Stimulated activated CD8-positive, alpha-beta memory T cell treated with anti-CD3 and anti-CD28 coated beads, Interleukin-7, amount 100 ng/mL, for 1 hour (primary cell): ENCODE results near the gene MAGI1.

Source experiments
- DNase-seq, 2 donors: peaks; one replicate each; pipeline ENCODE4 v3.0.0-alpha.2; 2020; ENCODE audit warnings: low read depth in 2 of 2

The MAGI1 gene

DNA sequence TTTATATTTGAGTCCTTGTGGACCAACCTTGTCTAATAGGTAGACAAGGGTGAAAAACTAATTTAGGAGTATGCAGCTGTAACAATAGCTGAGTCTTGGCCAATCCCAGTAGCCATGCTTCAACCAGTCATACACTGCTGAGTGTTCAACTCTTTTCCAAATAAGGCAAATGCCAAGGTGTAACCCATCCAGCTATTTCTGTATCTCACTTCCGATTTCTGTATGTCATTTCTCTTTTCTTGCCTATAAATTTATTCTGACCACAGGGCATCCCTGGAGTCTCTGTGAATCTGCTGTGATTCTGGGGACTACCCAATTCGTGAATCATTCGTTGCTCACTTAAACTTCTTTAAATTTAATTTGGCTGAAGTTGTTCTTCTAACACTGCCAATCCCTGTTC, 93.2 kb downstream of the MAGI1 start:
- no peak for DNase-seq

- DNase-seq, result no peak
These were observed 94.5 kb downstream of the MAGI1 start for GRCh38 chr3:65944252-65944651.

GRCh38 chr3:65939801-65940246, 98.9 kb downstream of the MAGI1 start:
- no peak for DNase-seq

DNA sequence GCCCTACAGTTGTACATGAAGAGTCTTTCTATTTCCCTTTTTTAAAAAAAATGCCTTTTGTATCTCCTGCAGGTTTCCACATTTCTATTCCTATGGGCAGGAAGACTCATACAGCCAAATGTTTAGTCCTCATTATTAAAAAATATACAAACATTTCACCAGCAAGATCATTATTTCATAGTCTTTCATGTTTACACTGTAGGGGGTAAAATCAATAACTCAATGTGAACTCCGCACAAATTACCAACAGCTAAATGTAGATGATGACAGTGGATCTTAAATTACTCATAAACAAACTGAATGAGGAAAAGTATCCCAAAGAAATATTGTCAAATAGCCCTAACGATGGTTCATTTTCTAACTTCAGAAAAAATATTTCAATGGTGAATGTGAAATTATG, 99.5 kb downstream of the MAGI1 start:
- DNase-seq, result no peak

DNA sequence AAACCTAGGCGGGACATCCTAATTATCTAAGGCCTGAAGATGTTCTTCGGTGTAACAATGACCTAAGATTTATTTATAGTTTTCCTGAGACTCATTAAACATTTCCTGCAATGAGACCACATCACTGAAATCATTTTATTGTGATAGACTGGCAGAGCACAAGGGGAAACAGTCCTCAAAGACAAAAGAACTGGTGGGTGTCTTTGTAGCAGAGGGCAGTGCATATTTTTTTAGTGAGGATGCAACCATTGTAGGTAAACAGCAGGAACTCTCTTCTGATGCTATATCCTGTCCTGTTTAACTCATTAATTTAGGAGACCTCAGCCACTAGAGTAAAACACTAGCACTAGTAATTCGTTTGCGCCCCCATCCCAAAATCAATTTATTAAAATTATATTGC, 100.0 kb downstream of the MAGI1 start:
- no peak for DNase-seq

GRCh38 chr3:65938147-65938546, 100.6 kb downstream of the MAGI1 start:
- DNase-seq, result no peak

DNA sequence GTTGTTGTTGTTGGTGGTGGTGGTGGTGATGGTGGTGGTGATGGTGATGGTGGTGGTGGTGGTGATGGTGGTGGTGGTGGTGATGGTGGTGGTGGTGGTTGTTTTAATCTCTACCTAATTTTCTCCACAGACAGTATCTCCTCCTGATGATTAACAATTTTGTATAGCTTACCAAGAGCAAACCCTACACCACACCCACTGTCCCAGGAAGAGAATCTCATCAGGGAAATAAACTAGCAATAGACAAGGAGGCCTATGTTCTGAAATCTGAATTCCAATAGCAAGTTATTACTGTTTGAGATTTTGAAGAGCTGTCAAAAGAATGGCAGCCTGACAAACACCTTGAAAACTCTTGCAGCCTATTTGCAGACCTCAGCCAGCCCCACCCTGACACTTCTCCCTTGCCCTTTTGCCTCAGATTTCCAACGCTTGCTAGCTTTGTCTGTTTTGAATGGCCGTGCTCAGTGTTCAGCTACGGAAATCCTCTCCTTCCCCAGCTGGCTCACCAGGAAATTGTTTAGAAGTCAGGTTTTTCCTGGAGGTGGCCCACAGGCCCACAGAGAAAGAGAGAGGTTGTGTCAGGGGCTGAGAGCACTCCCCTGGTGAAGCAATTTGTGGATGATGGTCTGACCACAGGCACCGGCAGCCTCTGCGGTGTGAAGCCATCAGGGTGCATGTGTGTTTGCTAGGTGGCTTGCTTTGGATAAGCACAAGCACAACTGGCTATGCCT, 101.6 kb downstream of the MAGI1 start:
- no peak for DNase-seq

DNA sequence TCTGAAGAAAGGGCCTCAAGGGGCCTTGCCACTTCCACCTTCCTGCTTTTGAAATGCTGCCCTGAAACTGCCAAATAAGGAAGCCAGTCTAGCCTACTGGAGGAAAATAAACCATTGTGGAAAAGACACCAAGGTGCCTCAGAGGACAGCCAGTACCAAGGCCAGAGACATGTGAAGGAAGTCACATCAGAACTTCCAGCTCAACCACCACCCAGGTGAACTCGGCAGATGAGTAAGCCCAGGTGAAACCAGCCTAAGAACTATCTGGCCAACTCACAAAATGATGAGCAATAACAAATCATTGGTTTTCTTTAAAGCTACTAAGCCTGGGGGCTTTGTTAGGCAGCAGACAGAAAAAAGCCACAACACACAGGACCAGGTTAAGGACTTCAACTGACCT, 103.0 kb downstream of the MAGI1 start:
- DNase-seq, result no peak

DNA sequence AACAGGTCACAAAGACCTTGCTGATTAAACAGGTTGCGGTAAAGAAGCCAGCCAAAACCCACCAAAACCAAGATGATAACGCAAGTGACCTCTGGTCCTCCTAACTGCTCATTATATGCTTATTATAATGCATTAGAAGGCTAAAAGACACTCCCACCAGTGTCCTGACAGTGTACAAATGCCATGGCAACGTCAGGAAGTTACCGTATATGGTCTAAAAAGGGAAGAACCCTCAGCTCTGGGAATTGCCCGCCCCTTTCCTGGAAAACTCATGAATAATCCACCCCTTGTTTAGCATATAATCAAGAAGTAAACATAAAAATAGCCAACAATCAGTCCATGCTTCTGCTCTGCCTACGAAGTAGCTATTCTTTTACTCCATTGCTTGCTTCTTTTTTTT, 108.1 kb downstream of the MAGI1 start:
- no peak for DNase-seq

DNA sequence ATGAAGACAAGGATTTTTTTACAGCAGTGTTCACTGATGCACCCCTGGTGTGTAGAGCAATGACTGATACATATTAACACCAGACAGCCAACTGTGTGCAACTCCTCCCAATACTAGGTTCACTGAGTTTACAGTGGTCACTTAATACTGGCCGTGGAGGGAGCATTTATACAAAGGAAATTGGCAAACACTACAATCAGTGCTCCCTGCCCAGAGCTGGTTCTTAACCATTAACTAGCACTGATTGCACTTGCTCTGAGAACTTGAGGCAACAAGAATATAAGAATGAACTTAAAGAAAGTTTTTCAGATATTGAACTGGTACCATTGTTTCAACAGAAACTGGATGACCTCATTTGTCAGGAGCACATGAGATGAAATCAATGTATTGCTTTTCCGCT, 110.6 kb downstream of the MAGI1 start:
- no peak for DNase-seq

DNA sequence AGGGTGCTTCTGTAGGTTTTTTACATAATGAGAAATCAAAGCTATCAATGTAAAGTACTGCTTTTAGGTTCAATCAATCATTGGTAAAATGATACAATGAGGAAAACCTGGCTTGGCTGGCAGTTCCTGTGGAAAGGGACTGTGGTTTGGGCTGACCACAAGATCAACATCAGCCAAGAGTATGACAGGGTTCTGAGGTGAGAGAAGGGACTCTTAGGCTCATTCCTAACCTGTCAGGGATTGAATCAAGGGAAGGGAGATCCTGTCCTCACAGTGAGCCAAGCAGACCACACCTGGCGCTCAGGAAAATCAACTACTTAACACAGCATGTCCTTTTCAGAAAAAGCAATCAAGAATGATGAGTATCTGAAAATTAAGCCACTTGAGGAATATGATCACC, 111.1 kb downstream of the MAGI1 start:
- no peak for DNase-seq

- no peak for DNase-seq
These were observed 113.3 kb downstream of the MAGI1 start for GRCh38 chr3:65925254-65925954.

DNA sequence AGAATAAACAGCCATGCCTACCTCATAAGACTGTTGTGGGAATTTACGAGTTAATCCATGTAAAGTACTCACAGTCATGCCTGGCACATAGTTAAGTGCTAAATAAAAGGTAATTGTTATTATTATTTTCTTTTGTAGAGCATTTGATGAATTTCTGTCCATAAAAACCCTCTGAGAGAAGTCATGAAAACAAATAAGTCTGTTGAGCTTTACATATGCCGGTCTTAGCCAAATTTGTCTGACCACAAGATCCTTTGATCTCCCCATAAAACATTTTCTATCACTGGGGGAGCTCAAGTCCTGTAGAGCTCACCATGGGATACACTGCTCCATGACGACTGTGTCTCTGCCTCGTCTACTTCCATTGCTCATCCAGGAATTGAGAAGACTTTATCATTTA, 114.0 kb downstream of the MAGI1 start:
- no peak for DNase-seq

- no peak for DNase-seq
These were observed 116.3 kb downstream of the MAGI1 start for GRCh38 chr3:65922441-65922840.

- no peak for DNase-seq
These were observed 118.9 kb downstream of the MAGI1 start for GRCh38 chr3:65919826-65920225.

GRCh38 chr3:65915477-65915876, 123.2 kb downstream of the MAGI1 start:
- no peak for DNase-seq

GRCh38 chr3:65914740-65915367, 123.9 kb downstream of the MAGI1 start:
- DNase-seq, result no peak

DNA sequence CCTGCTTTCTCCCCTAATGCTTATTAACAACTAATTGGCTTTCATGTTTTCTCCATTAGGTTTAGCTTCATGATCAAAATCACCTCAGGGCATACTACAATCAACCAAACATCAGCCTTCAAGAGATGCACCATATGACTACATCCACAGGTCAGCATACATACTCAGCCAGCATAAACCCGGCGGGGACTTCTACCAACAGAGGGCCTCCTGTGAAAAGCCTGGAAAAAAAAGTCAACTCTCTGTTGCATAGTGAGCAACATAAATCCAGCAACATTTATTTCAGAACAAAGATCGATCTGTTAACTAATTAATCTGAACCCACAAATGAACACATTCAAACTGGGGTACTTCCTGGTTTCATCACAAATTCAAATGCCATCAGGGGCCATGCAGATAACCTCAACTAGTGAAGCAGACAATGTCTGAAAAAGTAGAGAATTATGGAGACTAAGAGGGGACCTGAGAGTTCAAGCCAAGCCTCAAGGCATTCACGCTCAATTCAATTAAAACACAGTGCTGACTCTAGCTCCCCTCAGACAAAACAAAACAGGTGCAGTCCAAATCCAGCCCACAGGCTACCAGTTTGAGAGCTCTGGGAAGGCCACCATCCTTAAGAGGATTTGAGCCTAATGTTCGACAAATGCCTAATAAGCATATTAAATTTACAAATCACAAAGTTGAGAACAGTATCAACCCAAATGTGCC, 124.5 kb downstream of the MAGI1 start:
- DNase-seq, result no peak

DNA sequence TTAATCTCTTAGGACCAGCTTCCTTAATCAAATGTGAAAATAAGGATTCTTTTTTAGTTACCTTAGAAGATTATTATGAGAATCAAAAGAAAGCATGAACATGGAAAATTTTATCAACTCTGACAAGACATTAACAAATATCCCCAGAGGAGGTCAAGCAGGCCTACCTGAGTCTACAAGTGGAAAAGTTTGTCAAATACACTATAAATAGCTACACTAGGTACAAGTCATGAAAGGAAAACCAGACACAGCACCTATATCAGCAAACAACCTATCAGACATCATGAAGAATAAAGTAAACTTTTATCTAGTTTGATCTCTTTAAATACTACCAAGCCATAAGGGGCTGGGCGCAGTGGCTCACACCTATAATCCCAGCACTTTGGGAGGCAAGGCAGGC, 126.1 kb downstream of the MAGI1 start:
- DNase-seq, result no peak

- no peak for DNase-seq
These were observed 130.1 kb downstream of the MAGI1 start for GRCh38 chr3:65908588-65908987.

DNA sequence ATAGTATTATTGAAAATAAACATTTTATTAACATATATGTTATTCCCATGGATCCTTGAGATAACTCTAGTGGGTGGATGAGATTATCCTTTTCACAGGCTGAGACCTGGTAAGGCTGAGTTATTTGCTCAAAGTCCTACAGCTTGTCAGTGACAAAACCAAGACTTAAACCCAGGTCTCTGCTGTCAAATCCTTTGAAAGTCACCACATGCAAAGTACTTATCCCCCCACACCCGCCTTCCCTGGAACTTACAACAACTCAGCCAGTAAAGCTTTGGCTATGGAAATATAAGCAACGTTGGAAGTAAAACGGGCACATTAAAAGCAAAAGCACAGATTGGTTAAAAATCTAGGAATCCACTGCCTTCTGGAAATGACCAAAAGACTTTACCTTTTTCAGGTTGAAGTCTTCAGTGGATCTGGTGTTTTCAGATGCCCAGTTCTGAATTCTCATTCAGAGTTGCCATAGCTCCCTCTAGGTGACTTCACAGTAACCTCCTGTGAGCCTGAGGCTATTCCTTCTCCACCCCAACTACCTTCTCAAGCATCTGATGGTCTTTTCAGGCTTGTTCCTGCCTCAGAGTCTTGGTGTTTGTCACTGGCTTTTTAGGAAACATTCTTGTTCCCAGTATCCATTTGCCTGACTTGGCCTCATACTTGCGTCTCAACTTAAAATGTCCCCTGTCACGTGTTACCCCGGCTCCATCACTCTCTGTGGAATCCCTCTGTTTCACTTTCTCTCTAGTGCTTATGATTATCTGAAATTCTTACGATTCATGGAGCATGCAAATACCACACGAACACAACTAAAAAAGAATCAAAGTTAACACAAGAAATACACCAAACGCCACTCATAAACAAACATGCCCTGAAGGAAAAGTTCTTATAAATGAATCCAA, 131.2 kb downstream of the MAGI1 start:
- no peak for DNase-seq
